Activated CD8-positive, alpha-beta memory T cell treated with anti-CD3 and anti-CD28 coated beads, Interleukin-2, amount 50 U/mL, for 24 hours (primary cell): ENCODE results near the gene SLC9A9.
"Not testable (repeated sequence)": the region's sequence is repeated elsewhere in the genome, so short reads cannot be mapped to it uniquely, and the experiment has no call there.

ENCODE experiments used
- DNase-seq: peaks from one replicate; pipeline ENCODE4 v3.0.0-alpha.2; 2020; ENCODE audit errors: extremely low read depth

SLC9A9 gene

GRCh38 chr3:143450632-143451031, 397.6 kb downstream of the SLC9A9 start:
- no peak for DNase-seq

DNA sequence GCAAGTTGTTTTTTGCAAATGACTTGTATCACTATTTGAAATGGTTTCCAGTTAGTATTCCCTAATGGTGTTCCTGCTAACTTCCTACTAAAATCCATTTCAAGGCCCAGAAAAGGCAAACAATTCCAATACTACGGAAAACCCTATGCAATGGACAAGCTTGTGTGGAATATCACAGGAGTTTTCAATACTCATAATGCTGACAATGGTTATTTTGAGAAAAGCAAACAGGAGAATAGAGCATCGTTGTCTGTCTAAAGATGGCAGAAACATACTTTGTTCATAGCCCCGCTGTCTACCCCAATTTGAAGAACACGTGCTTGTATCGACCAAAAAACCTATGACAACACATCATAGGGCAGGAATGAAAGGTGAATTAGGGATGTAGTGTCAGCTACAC, 400.8 kb downstream of the SLC9A9 start:
- DNase-seq = no peak

DNA sequence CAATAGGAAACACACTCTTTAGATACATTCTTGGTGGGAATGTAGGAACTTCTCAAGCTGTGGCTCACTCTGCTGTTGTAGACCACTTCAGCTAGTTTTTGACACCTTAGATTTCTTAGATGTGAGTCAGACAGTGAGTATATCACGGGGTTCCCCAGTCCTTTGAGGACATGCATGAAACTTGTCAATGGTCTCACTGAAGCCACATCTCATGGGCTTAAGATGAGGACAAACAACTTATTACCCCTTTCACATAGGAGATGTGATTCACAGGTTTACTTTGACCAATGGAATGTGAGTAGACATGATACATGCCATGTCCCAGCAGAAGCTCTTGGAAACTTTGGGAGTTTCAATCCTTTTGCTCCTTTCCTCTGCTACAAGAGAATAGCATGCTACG, 403.1 kb downstream of the SLC9A9 start:
- no peak for DNase-seq

DNA sequence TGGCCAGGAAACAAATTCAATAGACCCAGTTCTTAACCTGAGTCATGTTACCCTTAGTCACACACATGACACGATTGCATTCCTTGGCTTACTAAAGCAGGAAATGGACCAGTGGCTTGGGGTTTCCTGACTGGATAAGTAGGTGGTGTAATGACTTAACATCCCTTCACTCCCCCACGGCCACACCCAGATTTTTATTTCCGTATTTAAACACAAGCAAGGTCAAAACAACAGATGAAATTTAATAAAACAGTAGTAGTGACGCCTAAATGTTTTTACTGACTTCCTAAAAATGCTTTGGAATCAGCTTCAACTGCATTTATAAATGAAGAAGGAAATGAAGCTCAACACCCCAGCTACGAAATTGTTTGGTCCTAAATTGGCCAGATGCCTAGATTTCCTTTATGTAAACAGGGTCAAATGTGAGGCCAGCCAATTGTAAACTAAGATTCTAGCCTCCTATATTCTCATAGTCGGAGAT, 404.4 kb downstream of the SLC9A9 start:
- DNase-seq = no peak

GRCh38 chr3:143442814-143443447, 405.3 kb downstream of the SLC9A9 start:
- DNase-seq = no peak

- no peak for DNase-seq
These were observed 406.6 kb downstream of the SLC9A9 start for GRCh38 chr3:143441516-143442171.

- no peak for DNase-seq
These were observed 408.5 kb downstream of the SLC9A9 start for GRCh38 chr3:143439817-143440216.

GRCh38 chr3:143437405-143437804, 410.9 kb downstream of the SLC9A9 start:
- no peak for DNase-seq

DNA sequence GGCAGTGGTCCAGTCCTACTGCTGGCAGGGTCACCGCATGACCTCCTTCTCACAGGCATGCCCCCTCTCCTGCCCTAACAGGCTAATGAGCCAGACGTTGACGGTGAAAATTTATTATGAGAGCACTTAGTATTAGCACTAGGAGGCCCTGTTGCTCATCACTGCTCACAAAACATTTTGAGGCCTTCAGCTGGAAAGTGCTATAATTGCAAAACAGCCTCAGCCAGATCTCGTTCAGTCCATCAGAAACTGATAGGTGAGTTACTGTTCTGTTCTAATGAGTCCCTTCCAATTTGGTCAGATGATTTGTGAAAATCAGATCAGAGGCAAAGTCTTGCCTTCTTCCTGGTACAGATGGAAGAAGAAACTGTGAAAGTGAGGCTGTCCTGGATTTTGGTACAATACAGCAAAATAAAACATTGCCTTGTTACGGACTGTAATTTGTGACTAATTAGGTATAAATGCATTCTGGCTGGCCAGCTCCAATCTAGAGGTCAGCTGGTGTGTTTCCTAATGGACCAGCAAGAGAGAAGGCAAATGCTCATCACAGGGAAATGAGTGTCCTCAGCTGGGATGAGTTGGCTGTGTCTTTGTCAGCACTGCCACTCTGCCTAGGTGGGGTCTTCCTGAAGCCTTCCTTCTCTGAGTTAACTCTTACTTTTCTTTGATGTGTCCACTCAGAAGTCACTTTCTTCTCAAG, 411.9 kb downstream of the SLC9A9 start:
- DNase-seq = no peak

DNA sequence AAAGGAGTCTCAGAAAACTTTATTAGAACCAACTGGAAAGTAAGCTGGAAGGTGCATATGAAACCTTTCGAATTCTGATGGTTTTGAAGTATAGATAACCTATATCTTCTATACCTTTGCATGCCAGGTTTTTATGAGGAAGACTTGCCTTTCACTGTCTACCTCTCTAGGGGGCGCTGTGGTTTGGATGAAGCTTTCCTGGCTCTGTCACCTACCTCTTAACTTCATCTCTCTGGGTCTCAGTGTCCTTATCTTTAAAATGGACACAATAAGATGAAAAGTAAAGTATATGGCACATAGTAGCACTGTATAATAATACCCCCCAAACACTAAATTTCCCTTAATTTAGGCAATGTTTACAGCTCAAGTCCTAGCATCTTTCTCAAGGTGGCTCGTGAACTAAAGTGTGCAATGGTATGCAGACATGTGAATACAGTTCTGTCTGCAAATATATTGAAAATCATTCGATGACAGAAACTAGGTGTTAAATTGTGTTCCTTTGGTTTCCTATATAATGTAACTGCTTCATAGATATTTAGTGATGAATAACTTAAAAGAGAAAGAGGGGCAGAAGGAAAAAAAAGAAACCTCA, 414.4 kb downstream of the SLC9A9 start:
- no peak for DNase-seq

DNA sequence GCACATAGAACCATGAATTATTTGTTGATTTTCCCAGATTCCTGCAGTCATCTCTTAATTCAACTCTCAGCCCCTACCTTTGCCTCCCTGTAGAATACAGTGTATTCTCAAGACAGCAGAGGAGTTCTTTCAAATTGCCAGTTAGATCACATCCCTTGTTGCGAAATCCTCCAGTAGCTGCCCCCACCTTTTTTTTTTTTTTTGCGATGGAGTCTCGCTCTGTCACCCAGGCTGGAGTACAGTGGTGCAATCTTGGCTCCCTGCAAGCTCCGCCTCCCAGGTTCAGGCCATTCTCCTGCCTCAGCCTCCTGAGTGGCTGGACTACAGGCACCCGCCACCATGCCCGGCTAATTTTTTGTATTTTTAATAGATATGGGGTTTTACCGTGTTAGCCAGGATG, 417.0 kb downstream of the SLC9A9 start:
- DNase-seq = not testable (repeated sequence)

DNA sequence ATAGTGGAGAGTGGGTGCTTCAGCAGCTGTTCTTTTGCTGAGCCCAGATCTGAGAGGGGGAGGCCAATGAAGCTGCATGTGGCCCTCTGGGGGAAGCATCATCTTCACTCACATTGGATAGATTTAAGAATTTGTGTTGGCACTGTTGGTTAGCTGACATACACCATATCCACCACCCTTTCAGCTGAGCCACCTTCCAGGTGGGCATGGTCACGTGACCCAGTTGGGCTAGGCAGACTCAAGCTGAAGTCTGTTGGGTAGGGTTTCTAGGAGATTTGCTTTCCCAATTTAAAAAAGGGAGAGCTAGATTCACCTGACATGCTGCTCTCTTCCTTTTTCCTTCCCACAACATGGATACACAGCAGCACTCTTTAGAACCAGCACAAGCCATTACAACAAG, 417.7 kb downstream of the SLC9A9 start:
- no peak for DNase-seq

GRCh38 chr3:143429628-143430514, 418.4 kb downstream of the SLC9A9 start:
- no peak for DNase-seq

- DNase-seq = no peak
These were observed 420.0 kb downstream of the SLC9A9 start for GRCh38 chr3:143428294-143428693.

GRCh38 chr3:143427631-143428030, 420.6 kb downstream of the SLC9A9 start:
- DNase-seq = no peak

GRCh38 chr3:143424874-143425273, 423.4 kb downstream of the SLC9A9 start:
- DNase-seq = no peak

DNA sequence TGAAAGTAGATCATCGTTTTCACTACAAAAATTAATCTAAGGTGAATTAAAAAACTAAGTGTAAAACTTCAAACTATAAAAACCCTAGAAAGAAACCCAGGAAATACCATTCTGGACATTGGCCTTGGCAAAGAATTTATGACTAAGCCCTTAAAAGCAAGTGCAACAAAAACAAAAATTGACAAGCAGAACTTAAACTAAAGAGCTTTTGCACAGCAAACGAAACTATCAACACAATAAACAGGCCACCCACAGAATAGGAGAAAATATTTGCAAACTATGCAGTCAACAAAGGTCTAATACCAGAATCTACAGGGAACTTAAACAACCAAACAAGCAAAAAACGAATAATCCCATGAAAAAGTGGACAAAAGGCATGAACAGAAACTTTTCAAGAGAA, 426.7 kb downstream of the SLC9A9 start:
- DNase-seq = no peak

DNA sequence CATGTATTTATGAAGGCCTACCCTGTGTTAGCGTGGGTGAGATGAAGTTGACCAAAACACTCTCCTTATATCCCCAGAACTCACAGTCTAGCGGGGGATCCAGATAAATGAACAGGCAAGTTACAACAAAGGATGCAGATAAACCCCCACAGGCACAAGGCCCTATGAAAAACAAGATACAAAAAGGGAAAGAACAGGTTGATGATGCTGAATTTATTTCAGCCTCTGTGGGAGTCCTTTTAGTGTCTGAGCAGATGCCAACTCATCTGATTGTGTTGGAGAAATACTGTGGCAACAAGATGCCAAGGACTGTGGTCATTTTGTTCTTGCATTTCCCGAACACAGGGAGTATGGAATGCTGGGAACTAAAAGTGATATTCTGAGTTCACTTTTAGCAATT, 428.7 kb downstream of the SLC9A9 start:
- DNase-seq = no peak

GRCh38 chr3:143418391-143418790, 429.9 kb downstream of the SLC9A9 start:
- DNase-seq = no peak

DNA sequence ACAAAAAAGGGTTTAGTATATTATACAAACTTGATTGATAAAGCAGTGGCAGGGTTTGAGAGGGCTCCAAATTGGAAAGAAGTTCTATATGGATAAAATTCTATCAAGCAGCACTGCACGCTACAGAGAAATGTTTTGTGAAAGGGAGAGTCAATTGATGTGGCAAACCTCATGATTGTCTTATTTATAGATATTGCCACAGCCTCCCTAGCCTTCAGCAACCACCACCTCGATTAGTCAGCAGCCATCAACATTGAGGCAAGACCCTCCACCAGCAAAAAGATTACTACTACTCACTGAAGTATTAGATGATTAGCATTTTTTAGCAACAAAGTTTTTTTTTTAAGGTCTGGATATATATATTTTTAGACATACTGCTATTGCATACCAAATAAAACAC, 432.0 kb downstream of the SLC9A9 start:
- DNase-seq = no peak

- no peak for DNase-seq
These were observed 433.6 kb downstream of the SLC9A9 start for GRCh38 chr3:143414571-143415253.
